GM12875 (cell line): ENCODE data around the gene POLA1.
A peak's percentile ranks its signal among the peaks of the same experiment; 100 is the strongest.

Experiments
- H3K4me3 ChIP-seq: one replicate; pipeline ENCODE4 v1.5.1; 2011; ENCODE audit warnings: low read depth, low read length, control low read depth
- TF ChIP-seq, protein P1 (sequence below): IDR thresholded peaks from 2 replicates; pipeline ENCODE4 v1.5.1; 2011; ENCODE audit warnings: low read depth, mild to moderate bottlenecking, control low read depth, inconsistent platforms, low read length, moderate library complexity, borderline replicate concordance; ENCODE audit not compliant: insufficient read depth

POLA1 gene

DNA sequence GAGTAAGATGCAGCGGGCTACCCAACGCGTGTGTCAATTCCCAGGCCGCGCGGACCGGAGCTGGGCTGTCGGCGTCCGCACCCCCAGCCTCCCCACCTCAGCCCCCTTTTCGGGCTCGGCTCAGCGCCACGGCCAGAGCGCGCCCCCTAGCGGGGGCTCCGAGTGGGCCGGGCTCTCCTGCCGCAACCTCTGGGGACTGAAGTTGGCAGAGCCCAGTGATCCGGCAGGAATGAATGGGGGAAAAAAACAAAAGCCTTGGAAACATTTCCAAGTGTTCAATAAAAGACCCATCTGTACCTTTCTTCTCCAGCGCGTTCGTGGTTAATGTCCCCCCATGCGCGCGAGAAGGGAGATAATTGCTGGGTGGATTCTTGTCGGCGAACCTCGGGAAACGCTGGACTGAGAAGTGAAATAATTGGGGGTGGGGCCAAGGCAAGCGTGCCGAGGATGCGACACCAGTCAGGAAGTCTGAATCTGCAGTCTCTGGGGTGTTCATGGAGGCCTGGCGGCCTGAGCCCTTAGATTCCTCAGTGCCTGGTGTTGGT lies 327.3 kb downstream of the POLA1 start:
- H3K4me3 ChIP-seq = no peak overlapping the region
- TF ChIP-seq, protein P1, sequence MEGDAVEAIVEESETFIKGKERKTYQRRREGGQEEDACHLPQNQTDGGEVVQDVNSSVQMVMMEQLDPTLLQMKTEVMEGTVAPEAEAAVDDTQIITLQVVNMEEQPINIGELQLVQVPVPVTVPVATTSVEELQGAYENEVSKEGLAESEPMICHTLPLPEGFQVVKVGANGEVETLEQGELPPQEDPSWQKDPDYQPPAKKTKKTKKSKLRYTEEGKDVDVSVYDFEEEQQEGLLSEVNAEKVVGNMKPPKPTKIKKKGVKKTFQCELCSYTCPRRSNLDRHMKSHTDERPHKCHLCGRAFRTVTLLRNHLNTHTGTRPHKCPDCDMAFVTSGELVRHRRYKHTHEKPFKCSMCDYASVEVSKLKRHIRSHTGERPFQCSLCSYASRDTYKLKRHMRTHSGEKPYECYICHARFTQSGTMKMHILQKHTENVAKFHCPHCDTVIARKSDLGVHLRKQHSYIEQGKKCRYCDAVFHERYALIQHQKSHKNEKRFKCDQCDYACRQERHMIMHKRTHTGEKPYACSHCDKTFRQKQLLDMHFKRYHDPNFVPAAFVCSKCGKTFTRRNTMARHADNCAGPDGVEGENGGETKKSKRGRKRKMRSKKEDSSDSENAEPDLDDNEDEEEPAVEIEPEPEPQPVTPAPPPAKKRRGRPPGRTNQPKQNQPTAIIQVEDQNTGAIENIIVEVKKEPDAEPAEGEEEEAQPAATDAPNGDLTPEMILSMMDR = peak; percentile 81

DNA sequence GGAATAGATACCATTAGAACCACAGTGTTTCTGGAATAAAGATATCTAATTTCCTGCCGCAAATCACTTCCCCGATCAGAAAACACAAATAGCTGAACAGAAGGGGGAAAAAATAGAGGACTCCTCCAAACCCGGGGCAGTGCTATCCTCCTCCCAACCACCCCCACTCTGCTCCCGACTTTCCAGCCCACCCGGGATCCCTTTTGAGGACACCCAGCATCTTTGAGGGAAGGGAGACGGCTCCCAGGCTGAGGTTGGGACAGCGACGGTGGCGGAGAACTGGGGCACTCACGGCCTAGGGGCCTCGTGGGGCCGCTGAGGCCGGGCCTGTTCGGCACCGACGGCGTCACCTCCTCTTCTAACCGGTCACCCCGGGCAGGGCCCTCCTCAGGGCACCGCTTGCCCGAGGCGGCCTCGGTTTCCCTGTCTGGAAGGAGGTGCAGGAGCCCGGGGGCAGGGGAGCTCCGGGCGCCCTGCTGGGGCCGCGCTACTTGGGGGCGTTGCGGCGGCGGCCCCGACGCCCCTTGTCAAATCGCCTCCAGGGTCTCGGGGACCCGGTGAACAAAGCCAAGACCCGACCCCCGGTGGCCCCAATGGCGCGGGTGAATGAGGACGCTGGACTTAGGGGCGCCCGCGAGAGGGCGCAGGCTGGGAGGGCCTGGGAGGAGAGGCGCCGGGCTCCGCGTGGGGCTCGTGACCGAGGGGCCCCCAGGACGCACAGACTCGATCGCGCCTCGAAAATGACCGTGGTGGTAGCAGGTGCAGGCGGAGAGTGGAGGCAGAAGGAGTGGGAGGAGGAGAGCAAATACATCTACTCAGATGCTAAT lies 329.0 kb downstream of the POLA1 start:
- H3K4me3 ChIP-seq = no peak overlapping the region
- TF ChIP-seq, protein P1 = peak; percentile 25; the same call in 1 of the 2 replicates

DNA sequence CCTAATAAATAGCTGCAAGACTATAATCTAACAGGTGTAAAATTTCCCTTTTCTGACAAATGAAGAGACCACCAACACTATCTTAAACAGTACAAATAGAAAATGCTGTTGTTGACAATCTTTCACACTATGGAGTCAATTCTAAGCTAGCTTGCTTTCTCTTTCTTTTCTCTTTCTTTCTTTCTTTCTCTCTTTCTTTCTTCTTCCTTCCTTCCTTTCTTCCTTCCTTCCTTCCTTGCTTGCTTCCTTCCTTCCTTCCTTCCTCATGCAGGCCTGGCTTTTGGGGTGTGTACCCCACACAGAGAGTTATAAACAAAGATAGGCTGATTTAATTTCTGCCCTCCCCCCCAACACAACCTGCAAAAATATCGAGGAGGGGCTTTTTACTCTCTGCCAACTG lies 330.2 kb downstream of the POLA1 start:
- H3K4me3 ChIP-seq = no peak overlapping the region
- TF ChIP-seq, protein P1 = no peak

DNA sequence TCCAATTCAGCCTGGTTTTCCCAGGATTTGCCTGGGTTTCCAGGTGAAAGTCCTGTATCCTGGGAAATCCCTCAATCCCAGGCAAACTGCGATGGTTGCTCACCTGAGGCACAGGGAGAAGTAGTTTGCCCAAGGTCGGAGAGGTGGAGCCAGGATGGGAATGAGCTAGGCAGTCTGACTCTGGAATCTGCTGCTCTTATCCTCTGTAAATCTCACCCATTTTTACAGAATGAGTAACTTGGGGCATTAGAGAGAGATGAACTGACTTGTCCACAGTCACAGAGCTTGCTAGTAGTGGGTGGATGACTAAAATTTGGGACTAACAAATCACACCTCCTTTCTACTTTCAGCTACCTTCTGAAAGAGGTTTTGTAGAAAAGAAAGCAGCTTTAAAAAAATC lies 331.9 kb downstream of the POLA1 start:
- TF ChIP-seq, protein P1 = no peak
- no peak overlapping the region for H3K4me3 ChIP-seq

DNA sequence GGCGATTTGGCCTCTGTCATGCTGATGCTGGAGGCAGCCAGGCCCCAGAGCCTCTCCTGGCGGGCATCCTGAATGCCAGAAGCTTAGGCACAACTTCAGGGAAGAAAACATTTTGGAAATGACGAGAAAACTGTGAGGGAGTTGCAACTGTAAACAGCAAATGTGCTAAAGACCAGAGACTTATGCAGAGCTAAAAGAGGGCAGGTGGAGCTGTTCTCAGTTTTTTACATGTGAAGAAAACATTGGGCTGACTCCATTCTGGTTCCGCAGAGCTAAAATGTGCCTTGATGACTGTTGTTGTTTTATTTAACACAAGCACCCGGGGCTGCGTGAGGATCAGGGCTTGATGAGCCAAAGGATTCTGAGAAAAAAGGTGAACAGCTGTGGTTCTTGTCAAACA lies 332.9 kb downstream of the POLA1 start:
- TF ChIP-seq, protein P1 = no peak

DNA sequence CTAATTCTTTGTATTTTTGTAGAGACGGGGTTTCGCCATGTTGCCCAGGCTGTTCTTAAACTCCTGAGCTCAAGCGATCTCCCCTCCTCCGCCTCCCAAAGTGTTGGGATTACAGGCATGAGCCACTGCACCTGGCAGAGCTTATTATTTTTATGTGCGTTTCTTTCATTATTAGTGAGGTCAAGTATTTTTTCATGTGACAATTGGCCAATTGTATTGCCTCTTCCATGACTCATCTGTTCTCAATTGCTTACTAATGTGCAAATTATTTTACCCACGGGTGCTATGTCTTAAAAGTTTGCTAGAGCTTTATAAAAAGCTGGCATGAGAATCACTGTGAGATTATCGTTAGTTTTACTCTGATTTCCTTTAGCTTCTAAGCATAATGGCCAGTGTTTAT lies 335.0 kb downstream of the POLA1 start:
- TF ChIP-seq, protein P1 = no peak
- no peak overlapping the region for H3K4me3 ChIP-seq

More for the DNA sequence above, 332.9 kb downstream of the POLA1 start:
- H3K4me3 ChIP-seq = no peak overlapping the region
